Measurements from ENCODE around the gene KIAA0513.

The KIAA0513 gene

DNA sequence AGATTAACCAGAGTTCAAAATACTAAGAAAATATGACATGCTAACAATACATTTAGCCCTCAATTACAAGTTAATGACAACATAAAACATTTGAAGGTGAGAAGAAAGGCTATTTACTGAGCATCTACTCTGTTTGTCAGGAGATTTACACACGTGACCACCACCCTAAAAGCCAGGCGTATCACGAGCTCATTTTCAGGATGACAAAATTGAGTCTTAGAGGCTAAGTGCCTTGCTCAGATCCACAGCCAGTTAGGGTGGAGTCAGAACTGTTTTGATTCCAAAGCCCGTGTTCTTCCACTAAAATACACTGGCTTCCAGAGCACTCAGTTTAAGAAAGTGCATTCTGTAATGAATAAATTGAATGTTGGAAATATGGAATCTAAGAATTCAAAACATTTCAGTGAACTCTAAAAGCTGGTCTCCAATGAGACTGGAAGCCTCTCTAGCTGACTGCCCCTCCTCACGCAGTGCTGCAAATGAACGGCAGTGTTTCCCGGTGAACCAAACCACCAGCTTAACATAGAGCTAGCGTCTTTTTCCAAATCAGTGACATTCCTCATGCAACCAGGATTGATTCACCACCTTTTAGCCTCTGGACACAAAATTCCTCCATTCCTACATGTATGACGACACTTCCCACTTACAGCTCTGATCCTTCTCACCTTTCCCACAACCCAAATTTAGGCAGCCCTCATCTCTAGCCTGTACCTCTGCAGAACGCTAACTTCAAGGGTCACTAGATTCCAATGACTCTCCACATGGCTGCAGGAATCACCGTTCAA, 22.1 kb upstream of the KIAA0513 start:
- DNase-seq: no peak

GRCh38 chr16:85006639-85007038, 21.0 kb upstream of the KIAA0513 start:
- no peak for DNase-seq

DNA sequence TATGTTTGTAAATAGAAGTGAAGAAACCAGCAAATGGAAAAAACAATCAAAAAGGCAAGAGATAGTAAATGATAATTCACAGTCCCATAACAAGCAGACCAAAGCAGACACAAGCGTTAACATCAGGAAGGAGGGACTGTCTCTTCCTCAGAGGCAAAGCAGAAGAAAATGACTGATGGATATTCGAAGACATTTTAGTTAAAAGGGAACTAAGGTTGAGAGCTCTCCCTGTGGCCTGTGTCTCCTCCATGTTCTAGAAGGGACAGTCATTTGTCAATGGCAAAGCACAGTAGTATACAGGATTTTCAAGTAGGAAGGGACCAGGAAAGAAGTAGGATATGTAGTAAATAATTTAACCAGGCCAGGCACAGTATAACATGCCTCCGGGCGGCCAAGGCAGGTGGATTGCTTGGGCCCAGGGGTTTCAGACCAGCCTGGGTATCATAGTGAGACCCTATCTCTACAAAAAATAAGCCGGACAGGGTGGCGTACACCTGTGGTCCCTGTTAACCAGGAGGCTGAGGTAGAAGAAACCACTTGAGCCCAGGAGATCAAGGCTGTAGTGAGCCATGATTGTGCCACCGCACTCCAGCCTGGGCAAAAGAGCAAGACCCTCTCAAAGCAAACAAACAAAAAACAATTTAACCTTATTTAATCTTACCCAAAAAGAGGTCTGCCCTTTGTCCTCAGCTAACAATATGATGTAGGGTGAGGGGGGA, 19.9 kb upstream of the KIAA0513 start:
- no peak for DNase-seq

GRCh38 chr16:85008271-85008670, 19.3 kb upstream of the KIAA0513 start:
- no peak for DNase-seq

DNA sequence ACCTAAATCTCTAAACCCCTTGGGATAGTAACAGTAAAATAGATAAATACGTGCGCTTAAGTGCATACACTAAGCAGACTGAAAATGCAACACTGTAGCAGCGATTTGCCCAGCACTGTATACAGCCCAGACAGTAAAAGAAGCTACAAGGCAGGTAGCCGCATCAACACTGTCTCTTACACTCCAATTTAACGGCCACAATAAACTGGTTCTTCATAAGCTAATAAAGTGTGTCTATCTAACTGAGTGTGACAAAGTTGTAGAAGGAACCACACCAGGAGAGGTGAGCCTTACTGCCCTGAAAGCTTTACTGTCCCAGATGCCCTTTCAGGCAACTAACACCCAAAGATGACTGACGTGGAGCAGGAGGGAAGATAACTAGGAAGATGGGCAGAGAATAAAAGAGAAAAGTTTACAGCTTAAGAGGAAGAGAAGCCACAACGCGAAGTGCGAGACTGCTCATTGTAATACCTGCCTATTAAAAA, 17.1 kb upstream of the KIAA0513 start:
- DNase-seq: peak in 1 of 2 experiments; percentile 26

- DNase-seq: peak; percentile 74 to 79
Observed at GRCh38 chr16:85010931-85011845, 16.4 kb upstream of the KIAA0513 start, which contains the start of gene ZDHHC7. Gene ZDHHC7 (minus strand): TSS chr16:85011535. CDS start chr16:84990618, 20,917 bp downstream.

DNA sequence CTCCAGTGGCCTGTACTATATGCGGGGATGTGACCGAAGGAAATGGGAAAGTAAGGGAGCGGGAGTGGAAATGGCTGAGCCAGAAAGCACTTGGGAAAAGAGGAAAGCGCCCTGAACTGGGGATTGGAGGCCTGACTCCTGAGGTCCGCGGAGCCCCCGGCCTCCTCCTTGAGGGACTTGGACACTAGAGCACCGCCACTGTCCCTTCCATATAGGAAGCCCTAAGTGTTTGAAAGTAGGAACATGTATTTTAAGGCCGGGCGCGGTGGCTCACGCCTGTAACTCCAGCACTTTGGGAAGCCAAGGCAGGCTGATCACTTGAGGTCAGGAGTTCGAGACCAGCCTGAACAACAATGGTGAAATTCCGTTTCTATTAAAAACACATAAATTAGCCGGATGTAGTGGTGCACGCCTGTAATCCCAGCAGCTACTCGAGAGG, 15.7 kb upstream of the KIAA0513 start:
- no peak for DNase-seq

GRCh38 chr16:85014311-85014710, 13.3 kb upstream of the KIAA0513 start:
- DNase-seq: no peak

- DNase-seq: no peak
Observed at GRCh38 chr16:85015481-85016187, 12.0 kb upstream of the KIAA0513 start.

- peak; percentile 75 to 80 for DNase-seq
Observed at GRCh38 chr16:85017151-85017550, 10.4 kb upstream of the KIAA0513 start.

GRCh38 chr16:85017633-85018032, 10.0 kb upstream of the KIAA0513 start:
- no peak for DNase-seq

- no peak for DNase-seq
Observed at GRCh38 chr16:85018529-85019236, 8.9 kb upstream of the KIAA0513 start.

GRCh38 chr16:85019659-85020245, 7.8 kb upstream of the KIAA0513 start:
- DNase-seq: no peak

DNA sequence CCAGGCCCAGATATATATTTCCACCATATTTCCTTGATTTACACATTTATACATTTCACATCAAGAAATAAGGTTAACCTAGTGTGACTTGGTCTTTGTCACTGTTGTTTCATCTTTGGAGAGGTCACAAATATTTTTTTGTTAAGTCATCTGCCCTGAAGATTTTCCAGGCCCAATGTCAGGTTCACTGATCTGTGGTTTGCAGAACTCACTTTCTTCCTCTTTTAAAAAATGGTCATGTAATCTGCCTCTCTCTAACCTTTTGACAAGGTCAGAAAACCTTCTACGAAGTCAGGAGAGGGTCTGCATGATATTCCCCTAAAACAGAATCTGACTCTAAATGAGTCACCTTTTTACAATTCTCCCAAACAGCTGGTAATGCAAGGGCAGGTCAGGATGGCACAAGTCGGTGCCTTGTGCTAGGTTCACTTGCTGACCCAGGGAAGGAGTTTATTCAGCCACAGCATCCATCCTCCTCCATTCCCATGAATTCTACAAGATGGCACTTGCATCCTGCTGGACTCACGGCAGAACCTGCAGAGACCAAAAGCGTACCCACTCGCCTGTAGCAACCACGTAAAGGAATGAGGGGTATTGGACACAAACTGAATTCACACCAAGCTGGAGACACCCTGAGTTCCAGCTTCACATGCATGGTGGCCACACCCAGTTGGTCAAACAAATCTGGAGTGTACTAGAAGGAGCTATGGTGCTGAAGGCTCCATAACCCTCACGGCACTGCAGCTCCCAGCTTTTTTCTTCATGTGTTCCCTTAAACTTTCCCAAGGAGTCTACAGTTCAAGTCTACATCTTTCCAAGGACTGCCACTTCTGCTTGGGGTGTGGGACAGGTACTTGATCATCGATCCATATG, 1.6 kb upstream of the KIAA0513 start:
- DNase-seq: peak; percentile 49 to 62

DNA sequence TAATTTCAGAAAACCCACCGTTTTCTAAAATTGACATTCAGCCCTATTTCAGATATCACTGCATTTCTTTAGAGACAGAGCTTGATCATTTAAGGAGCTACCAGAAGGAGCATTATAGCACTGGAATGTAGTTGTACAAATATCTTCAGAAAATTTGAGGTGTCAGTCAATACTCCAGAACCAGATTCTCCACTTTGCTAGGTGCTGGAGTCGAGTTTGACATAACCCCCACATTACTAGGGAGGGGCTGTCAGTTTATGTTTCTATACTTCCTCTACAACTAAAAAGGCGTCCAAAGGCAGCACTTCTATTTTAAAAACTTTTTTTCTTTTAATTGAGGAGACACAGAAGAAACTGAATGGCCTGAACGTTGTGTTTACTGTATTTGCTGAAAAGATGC, 892 bp upstream of the KIAA0513 start:
- DNase-seq: no peak

- DNase-seq: no peak
Observed at GRCh38 chr16:85027958-85028684, 526 bp downstream of the KIAA0513 start.

DNA sequence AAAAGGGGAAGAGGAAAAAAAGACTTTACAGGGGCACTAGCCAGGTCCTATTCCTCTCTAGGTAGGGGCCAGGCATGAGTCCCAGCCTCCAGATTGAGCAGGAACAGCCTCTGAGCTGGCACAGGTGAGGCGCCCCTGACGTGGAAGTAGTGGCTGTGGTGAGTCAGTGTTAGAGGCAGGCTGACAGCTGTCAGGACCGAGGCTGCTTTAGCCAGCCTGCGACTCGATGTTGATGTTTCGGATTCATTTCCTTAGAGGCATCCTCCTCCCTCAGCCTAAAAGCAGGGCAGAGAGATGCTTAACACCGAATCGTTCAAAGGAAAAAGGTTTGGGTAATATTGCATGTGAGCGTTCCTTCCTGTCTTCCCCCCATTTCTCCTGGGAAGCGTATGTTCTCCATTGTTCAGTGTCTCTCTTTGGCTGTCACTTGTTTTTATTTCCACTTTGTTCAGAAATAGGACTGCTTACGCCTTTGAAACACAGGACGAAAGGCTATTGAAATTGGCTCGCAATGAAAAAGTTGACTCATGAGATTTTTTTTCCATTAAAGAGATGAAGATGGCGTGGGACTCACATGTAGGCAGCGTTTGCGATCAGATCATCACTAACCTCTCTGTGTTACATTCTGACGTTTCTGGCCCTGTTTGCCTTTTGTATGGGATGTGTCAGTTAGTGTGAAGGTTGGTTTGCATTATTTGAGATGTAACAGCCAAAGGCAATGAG, 1.3 kb downstream of the KIAA0513 start:
- DNase-seq: no peak

DNA sequence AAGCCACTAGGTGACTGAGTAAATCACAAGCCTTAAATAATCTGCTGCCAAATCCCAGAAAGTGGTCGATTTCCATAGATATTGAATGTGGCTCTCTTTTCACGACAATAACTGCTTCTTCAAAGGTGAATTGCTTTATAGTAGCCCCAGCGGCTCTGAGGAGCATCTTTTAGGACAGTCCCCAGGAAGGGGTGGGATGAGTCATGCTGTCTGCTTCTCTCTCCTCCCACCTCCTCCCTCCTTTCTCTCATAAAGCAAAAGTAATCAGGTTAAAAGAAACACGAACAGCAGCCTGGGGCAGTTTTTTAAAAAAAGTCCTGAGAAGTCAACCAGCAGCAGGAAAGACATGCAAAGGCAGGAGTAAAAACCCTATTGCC, 1.8 kb downstream of the KIAA0513 start:
- DNase-seq: peak; percentile 40 to 46

DNA sequence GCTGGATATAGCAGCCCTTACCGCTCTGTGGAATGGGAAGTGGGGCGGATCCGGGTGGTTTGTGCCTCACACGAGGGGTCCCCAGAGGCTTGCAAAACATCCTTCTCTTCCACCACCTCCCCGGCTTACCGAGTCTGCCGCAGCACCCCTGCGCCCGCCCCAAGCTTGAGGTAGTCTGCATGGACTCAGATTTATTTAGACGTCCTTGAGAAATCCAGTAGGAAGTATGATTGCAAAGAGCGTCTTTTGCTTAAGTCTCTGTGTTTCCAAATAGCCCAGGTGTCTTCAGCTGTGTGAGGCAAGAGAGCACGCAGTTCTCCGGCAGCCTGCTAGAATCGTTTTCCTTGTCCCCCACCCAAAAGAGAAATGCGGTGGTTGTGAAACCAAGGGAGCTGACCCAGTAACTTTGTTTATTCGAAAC, 2.4 kb downstream of the KIAA0513 start:
- no peak for DNase-seq
